Activated CD4-positive, alpha-beta T cell treated with anti-CD3 and anti-CD28 coated beads, Interleukin-2, Interleukin-6, amounts not matched to agents 100 ng/mL and 50 ng/mL, durations not matched to agents 16 hours and 8 hours (primary cell): ENCODE data around the gene MINDY2.
"Not testable (repeated sequence)": the region's sequence is repeated elsewhere in the genome, so short reads cannot be mapped to it uniquely, and the experiment has no call there.

ENCODE experiments used
- DNase-seq: peaks from one replicate; pipeline ENCODE4 v3.0.0-alpha.2; 2020

MINDY2 gene

GRCh38 chr15:58833681-58834426, 62.8 kb downstream of the MINDY2 start:
- DNase-seq = not testable (repeated sequence)

DNA sequence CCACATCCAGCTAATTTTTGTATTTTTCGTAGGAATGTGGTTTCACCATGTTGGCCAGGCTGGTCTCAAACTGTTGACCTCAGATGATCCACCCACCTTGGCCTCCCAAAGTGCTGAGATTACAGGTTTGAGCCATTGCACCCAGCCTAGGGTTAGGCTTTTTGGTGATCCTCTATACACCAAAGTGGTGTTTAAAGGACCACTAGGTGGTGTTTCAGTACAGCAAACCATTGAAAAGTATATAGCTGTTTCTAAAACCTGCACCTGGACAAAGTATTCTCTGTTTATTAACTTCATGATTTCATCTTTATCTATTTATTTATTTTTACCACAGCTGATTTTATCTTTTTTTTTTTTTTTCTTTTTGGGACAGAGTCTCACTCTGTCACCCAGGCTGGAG, 68.4 kb downstream of the MINDY2 start:
- DNase-seq = peak; percentile 2

DNA sequence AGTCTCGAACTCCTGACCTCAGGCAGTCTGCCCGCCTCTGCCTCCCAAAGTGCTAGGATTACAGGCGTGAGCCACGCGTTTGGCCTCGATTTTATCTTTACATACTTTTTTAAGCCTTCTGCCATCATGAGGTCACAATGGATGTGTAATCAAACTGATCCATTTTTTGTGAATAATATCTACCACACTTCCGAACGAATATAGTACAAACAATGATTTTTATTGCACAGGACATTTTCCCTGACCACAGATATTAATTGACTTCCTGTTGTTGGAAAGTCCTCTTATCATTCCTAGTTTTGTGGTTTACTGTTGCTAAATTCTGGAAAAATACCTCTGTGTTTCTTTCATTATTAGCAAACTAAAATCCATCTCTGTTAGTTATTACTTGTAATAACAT, 68.9 kb downstream of the MINDY2 start:
- no peak for DNase-seq

DNA sequence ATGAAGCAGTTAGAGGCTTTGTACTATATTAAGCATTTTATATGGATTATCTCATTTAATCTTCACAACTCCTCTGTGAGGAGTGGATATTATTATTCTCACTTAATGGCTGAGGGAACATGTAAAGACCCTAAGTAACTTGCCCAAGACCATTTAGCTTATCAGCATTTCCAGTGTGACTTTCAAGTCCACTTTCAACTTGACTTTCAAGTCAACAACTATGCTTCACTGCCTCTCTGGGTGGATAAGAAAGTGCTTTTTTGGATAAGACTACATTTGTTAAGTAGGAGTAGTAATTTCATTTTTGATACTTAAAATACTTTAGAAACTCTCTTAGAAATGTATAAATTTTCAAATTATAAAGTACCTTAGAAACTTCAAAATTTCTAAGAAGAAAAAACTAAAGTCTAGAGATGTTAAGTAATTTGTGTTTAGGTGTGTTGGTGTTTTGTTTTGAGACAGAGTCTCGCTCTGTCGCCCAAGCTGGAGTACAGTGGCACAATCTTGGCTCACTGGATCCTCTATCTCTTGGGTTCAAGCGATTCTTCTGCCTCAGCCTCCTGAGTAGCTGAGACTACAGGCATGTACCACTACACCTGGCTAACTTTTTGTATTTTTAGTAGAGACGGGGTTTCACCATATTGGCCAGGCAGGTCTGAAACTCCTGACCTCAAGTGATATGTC, 71.8 kb downstream of the MINDY2 start:
- no peak for DNase-seq

- DNase-seq = not testable (repeated sequence)
Measured at GRCh38 chr15:58851205-58851604, 80.1 kb downstream of the MINDY2 start.

GRCh38 chr15:58852347-58852746, 81.2 kb downstream of the MINDY2 start:
- no peak for DNase-seq

GRCh38 chr15:58854593-58854992, 83.5 kb downstream of the MINDY2 start:
- no peak for DNase-seq

DNA sequence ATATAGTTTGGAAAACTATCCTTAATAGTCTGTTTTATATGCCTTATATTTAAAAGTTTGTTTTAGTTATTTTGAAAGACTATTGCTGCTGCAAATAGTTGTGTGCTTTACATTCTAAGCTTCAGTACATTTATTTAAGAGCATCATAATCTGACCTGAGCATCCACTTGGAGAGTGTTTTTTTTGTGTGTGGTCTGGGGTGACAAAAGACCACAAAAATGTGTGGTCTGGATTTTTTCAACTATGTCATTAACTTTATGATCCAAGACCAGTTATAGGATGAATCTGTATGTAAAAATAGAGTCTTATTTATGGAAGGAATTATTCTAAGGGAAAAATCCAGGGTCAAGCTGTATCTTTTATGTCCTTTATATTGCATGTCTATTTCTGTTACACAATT, 85.0 kb downstream of the MINDY2 start:
- DNase-seq = no peak

DNA sequence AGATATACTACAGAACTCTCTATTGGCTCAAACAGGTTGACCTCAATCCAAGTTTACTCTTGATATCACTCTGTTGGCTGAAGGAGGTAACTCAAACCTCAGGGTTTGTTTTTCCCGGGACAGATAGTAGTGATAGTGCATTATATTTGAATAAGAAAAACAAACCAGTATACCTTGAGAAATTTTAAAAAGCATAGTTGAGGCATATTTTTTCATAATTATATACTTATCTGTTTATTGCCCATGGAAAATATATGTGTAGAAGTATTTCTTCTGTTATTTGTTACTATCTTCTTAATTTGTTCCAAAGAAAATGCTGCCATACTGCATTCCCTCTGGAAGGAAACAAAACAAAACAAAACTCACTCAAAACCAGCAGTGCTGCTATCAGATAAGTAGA, 85.5 kb downstream of the MINDY2 start:
- DNase-seq = not testable (repeated sequence)

GRCh38 chr15:58862326-58862725, 91.2 kb downstream of the MINDY2 start:
- DNase-seq = no peak

DNA sequence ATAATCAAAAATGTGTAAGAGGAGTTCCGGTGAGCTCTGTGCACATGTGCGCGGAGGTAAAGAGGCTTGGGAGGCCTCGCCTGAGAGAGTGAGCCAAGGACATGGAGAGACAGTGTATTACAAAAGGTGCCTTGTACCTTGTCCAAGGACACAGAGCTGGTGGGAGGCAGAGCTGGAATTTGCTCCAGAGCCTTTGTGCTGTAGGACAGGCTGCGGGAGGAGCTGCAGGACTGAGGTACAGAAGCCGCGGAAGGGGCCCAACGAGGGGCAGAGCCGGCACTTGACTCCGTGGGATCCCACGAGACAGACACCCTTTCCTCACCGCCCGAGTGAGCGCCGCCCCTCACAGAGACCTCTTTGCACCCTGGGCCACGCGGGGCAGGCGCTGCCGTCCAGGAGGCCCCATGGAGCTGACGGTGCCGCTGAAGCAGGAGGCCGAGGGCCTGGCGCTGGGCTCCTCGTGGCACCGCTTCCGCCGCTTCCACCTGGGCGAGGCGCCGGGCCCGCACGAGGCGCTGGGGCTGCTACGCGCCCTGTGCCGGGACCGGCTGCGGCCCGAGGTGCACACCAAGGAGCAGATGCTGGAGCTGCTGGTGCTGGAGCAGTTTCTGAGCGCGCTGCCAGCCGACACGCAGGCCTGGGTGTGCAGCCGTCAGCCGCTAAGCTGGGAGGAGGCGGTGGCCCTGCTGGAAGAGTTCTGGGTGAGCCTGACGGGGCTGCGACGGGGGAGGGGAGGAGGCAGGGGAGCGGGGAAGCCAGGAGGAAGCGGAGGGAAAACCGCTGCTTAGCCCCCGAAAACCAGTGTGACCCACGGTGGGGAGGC, 93.7 kb downstream of the MINDY2 start:
- no peak for DNase-seq

- DNase-seq = no peak
Measured at GRCh38 chr15:58865425-58865880, 94.4 kb downstream of the MINDY2 start.

- DNase-seq = no peak
Measured at GRCh38 chr15:58867926-58868325, 96.8 kb downstream of the MINDY2 start.

- DNase-seq = no peak
Measured at GRCh38 chr15:58870451-58870850, 99.3 kb downstream of the MINDY2 start.

DNA sequence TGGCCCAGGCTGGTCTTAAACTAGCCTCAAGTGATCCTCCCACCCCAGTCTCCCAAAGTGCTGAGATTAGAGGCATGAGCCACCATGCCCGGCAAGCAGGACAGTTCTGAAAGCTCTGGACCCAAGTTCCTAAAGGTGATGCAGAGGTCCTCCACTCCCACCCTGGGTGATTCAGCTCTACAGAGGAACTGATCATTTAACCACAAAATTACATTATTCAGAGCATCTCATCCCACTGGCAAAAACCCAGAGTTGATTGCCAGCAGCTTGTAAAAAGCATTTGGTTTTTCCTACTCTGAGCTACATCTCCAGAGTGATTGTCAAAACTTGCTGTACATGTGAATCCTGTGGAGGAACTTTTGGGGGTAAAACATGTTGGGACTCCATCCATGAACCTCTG, 102.2 kb downstream of the MINDY2 start:
- no peak for DNase-seq

GRCh38 chr15:58875343-58875742, 104.2 kb downstream of the MINDY2 start:
- DNase-seq = no peak

GRCh38 chr15:58876306-58877106, 105.4 kb downstream of the MINDY2 start:
- DNase-seq = no peak

GRCh38 chr15:58877999-58878825, 107.1 kb downstream of the MINDY2 start:
- no peak for DNase-seq

GRCh38 chr15:58880320-58880719, 109.2 kb downstream of the MINDY2 start:
- no peak for DNase-seq

GRCh38 chr15:58882243-58882642, 111.1 kb downstream of the MINDY2 start:
- DNase-seq = no peak

DNA sequence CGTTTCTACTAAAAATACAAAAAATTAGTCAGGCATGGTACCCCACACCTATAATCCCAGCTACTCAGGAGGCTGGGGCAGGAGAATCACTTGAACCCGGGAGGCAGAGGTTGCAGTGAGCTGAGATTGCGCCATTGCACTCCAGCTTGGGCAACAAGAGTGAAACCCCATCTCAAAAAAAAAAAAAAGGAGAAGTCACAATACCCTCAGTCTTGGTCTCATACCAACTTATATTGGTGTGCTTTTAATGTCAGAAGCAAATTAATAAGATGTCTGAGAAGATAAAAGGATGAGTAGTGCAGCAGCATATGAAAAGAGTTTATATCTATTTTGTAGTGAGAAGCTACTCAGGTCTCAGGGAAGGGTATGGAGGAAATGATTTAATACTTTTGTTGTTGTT, 112.8 kb downstream of the MINDY2 start:
- DNase-seq = not testable (repeated sequence)

DNA sequence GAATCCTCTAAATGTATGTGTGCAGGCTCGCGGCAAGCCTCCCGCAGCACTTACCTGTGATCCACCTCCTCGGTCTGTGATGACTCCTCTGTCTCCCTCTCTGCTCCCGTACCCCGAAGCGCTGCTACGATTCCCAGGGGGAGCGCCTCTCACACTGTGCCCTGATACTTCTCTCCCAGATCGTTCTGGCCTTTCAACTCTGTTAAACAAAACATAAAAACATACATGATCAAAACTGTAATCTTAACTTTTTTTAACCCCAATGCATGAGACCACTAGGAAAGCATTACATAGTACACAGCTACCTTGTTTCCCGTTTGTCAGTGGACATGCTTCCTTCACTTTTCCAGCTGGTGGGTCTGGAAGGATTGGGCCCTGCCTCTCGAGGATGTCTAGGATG, 115.8 kb downstream of the MINDY2 start:
- DNase-seq = no peak
